ENCODE measurements around the gene AIFM3. TPM values are rescaled to one million over a fixed set of nuclear protein-coding genes. Genes with fewer than 3 reads are reported as not detected.

AIFM3 gene
- total RNA-seq, 1 donor from 2014 or later: 0.20 TPM

DNA sequence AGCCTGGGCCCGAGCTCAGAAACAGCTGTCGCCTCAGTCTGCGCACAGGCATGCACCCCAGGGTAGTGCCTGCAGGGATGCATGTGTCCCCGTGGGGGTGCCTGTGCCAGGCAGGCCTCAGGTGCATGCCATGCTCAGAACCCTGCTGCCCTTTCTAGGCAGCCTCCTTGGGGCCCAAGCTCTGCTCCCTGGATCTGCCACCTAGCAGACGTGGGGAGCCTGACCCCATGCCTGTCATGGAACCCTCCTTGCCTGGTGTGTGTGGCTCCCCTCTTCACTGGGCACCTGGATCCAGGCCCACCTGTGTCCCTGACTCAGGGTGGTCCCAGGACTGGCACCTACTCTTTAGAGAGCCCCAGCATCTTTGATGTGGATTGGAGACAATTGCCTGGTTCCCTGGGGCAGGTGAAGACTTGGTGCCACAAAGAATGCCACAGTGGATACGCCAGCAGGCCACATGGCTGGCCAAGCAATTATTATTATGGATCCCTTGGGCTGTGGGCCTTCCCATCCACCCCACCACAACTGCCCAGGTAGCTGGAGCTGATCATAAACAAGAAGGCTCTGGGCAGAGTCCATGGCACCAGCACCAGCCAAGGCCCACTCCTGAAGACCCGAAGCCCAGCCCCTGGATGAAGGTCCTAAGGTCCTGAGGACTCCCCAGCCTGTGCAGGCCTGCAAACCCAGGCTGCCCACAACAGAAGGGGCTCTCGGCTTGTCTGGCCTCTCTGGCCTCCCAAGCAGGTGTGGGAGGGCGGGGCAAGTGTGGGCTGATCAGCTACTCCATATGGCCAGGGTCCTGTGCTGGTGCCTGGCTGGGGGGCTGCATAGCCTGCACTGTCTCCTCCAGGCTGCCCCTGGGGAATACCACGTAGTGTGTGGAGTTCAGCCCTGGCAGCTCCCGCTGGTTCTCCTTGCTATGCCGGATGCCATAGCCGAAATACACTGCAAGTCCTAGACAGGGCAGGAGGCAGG lies 61.5 kb downstream of the AIFM3 start:
- no peak for DNase-seq

DNA sequence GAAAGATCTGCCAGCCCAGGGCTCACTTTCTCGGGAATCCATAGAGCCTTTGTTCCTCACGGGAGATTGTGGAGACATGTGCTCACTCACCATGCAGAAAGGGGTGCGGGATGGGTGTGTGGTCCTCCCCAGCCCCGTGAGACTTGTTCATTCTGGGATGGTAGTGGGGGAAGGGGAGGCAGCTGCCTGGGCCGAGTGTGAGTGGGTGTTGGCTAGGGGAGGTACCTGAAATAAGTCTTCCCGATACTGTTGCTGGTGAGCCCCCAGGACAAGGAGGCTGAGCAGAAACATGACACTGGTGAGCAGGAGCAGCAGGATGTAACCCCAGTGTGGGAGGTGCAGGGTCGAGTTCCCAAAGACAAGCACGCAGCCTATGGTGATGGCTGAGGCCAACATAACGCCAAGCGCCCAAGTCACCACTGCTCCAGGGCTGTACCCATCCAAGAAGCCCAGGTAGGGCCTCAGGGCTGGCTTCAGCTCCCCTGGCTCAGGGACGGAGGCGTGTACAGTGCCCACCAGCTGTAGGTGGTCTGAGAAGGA lies 62.5 kb downstream of the AIFM3 start:
- DNase-seq: no peak

DNA sequence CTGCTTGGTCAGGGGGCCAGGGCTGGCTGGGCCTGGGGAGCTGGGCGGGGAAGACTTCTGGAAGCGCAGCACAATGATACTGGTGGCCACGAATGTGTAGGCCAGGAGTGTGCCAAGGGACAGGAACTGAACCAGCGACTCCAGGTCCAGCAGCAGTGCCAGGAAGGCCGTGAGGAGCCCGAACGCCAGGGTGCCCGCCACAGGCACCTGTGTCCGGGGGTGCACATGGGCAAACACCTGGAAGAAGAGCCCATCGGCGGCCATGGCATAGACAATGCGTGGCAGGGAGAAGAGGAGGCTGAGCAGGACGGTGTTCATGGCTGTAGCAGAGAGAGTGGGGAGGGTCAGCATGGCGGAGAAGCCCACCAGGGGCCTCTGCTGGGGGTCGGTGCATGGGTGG lies 63.0 kb downstream of the AIFM3 start:
- DNase-seq: no peak

Other genes starting within 250 kb of the AIFM3 start
- gene SERPIND1, start 193.1 kb upstream of the AIFM3 start, total RNA-seq: not detected
- 40.5 TPM for gene PI4KA, start 108.4 kb upstream of the AIFM3 start, total RNA-seq
- gene SNAP29, start 108.2 kb upstream of the AIFM3 start, total RNA-seq: 6.6 TPM
- 42.0 TPM for gene CRKL, start 49.8 kb upstream of the AIFM3 start, total RNA-seq
- 33.7 TPM for gene LZTR1, start 15.0 kb downstream of the AIFM3 start, total RNA-seq
- 10.7 TPM for gene THAP7, start 34.9 kb downstream of the AIFM3 start, total RNA-seq
- gene P2RX6, start 47.9 kb downstream of the AIFM3 start, total RNA-seq: 0.59 TPM
- gene SLC7A4, start 65.3 kb downstream of the AIFM3 start, total RNA-seq: 0.69 TPM
- gene LRRC74B, start 78.7 kb downstream of the AIFM3 start, total RNA-seq: 0.20 TPM

All from skin of body (tissue), 2 donors.